Stimulated activated CD4-positive, alpha-beta T cell treated with anti-CD3 and anti-CD28 coated beads, Interleukin-1b, Interleukin-23, amount 100 ng/mL, for 48 hours (primary cell): ENCODE measurements around the gene SMLR1.

ENCODE experiments used
- DNase-seq: peaks from one replicate; pipeline ENCODE4 v3.0.0-alpha.2; 2020

Gene SMLR1

GRCh38 chr6:130853555-130854183 is 26.5 kb downstream of the SMLR1 start:
- DNase-seq, result no peak

DNA sequence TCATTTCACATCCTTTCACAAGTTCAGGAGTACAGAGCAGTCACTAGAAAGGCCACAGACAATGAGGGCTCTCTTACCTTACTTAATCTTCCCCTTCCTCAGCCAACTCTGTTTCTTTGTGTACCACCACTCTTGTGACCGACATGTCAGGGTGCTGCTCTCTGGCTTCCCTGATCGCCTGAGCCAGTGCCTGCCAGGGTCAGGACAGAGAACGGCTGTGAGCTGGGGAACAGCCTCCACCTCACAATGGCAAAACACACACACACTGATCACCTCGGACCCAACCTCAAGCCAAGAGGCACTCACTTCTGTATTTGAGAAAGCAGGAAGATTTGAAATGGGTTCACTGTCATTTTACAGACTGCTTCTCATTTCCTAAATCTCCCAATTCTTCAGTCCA is 30.8 kb downstream of the SMLR1 start:
- no peak for DNase-seq

DNA sequence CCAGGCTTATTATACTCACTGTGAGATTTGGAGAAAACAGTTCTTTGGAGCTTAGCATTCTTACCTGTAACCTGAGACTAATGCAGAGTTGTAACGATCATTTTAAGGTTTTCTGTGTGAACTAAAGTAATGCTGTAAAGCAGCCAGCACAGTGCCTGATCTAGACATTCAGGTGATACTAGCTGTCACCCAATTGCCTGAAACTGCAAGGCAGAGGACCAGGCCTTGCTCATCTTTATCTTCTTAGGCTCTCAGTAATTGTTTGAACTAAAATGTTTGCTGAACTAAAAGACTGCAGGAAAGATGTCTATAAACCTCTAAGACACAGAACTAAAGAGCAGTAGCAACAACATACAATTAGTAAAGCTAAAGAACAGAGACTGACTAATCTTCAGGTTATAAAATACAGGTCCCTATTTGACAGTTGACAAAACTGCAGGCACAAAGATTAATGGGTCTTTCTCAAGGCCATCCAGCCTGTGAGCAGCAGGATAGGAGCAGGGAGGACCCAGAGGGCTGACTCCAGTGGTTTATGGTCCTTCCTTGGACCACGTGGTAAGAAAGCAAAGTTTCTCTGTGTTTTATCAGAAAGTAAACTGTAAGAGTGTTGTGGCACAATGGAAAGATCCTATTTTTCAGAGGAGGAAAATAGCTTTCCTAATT is 31.4 kb downstream of the SMLR1 start:
- DNase-seq, result no peak

DNA sequence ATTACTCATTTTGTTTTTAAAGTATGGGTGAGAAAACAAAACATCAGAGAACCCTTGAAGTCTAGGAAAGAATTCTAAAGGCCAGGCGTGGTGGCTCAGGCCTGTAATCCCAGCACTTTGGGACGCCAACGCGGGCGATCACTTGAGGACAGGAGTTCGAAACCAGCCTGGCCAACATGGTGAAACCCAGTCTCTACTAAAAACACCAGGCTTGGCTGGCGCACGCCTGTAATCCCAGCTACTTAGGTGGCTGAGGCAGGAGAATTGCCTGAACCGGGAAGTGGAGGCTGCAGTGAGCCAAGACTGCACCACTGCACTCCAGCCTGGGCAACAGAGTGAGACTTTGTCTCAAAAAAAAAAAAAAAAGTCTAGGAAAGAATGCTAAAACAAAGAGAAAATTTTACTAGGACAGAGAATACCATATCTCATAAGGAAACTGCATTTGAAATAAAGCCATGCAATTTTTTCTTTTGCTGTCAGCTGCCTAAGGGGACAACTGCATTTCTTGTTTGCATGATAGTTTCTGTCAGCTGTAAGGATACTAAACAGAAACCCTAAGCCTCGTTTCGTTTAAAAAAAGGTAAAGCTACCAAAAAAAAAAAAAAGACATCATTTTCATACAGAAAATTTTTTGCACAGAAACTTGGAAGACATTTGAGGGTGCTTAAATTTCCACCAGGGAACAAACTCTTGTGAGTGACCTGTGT is 32.1 kb downstream of the SMLR1 start:
- no peak for DNase-seq

DNA sequence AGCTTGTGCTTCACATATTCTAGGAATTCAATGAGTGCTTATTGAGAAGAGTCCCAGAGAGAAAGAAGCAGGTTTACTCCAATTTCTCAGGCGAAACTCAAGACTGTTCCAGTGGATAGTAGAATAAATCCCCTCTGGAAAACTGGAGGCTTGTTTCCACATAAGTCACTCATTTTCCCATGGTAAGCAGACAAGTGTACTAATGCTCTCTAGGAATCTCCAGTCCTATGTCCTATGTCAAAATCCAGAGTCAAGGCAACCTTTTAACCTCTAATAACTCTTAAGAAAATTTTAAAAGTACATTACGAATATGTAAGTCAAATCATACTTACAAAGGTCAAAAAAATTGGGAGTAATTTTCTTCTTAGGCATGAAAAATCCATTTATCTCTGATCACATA is 35.2 kb downstream of the SMLR1 start:
- no peak for DNase-seq

- no peak for DNase-seq
These were observed 36.4 kb downstream of the SMLR1 start for GRCh38 chr6:130863415-130864230.

- DNase-seq, result no peak
These were observed 37.1 kb downstream of the SMLR1 start for GRCh38 chr6:130864344-130864743.

DNA sequence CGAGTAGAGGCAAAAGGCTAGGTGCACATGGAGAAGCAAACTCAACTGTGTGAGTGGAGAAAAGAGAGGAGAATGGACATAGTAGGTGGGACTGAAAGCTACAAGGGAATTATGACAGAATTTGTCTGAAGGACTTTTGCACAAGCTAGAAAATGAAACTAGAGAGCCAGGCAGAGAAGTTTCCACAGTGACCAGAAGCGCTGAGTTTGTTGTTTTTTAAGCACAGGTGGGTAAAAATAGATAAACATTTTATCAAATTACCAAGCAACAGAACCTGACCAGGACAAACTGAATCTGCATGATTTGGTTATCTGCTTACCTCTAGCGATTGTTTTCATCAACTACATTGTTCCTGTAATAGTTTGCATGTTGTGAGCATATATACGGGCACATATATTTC is 38.6 kb downstream of the SMLR1 start:
- DNase-seq, result no peak

- DNase-seq, result no peak
These were observed 42.5 kb downstream of the SMLR1 start for GRCh38 chr6:130869681-130870080.

DNA sequence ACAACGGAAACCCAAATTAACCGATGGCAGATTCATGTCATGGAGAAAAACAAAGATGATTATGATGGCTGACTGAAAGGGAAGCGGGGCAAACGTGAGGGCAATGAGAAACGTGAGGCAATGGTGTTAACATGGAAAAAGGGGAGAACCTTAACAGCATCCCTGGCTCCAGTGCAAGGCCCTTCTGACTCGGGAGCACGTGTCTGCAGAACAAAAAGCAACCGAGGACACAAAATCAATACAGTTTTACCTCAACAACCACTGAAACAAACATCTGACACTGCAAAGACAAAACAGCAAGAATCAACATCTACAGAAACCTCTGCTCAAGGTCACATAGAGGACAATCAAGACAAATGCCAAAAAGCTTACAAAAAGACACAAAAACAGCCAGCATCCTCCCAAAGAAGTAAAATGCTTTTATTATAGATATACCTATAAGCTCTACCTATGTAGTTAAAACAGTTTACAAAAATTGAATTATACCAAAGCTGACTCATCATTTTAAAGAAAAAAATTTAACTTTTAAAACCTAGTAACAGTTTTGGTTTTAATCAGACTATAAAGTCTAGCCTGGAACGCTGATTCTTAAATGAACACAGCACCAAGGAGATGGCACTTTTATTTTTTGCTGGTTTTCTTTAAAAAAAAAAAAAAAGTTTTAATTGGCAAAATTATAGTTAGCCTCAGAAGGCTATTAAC is 43.1 kb downstream of the SMLR1 start:
- DNase-seq, result no peak

DNA sequence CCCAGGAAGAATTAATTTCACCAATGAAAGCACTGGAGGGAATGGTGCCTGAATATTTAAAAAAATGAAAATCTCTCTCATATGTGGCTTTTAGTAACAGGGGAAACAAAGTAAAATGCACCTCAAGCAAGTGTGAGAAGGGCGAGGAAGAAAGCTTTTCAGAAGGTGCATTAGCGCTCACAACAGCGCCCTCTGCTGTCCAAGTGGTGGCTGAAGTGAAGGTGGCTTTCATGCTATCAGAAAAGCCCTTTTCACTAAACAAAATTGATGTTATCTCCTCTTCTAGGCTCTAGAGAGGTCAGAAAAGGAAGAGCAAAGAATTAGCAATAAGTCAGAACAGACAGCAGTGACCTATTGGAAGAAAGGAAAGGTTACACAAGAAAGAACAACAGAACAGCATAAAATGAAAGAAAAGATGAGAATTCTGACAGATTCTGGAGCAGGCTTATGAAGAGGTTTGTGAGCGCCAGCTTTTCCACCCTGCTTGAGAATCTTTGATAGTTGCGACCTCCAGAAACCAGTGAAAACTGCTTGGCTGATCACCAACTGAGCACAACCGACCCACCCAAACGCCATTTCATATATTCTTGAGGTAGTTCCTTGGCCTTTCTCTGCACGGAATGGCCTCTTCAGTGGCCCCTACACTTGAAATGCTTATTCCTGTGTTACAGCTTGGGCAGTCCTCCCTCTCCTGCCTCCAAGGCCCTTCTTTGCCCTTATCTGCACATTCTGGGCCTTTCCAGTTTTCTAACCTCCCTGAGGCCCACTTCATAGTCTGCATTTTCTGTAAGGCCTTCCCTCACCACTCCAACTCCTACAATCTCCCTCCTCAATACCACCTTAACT is 45.3 kb downstream of the SMLR1 start:
- peak; percentile 55 for DNase-seq

GRCh38 chr6:130873746-130874145 is 46.5 kb downstream of the SMLR1 start:
- DNase-seq, result no peak

DNA sequence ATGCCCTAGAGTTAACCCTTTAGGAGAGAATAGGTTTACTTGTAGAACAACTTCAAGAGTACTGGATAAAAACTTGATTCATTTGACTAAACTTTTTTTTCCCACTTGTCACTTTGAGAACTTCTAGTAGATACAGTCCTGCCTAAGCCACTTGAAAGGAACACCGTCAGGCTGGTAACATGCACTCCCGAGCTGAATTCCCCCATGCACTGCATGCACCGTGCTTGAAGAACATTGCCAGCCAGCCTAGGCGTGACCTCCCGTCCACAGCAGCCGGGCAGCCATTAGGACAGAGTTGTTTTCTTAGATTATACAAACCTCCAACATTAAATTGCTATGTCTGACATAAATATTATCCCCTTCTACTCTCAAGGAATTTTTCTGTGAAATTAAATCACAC is 52.6 kb downstream of the SMLR1 start:
- DNase-seq, result no peak

DNA sequence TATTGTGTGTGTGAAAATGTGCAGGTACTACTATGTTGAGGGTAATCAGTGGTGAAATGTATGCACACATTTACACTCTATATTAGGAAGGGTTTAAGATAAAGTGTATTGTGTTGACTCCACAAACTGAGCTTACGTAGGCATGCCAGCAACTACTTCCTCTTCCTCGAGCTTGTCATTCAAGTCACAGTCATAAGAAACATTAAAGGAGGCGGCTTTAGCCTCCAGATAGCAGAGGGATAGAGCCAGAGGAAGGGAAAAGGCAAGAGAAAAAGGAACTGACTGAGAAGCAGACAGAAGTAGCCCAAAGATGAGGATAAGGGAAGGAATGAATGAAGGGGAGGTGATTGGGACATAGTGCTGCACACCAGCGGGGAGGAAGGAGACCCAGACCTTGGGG is 55.2 kb downstream of the SMLR1 start:
- no peak for DNase-seq

GRCh38 chr6:130885392-130886192 is 58.4 kb downstream of the SMLR1 start:
- peak; percentile 59 for DNase-seq
